ENCODE data around the gene PWP1. TPM values are rescaled to one million over a fixed set of nuclear protein-coding genes. Genes with fewer than 3 reads are reported as not detected.

PWP1 gene
- total and polyA plus RNA-seq, 9 of the 15 experiments (the other 6 are each of a cell fraction or from before 2014, with no cell fraction given) = 61.6 to 401 (median 111) TPM

- TF ChIP-seq ZNF395 (CRISPR knock-in tag; IDR thresholded peaks at IDR 0.05) = peak; percentile 71; the same call in 1 of the 2 replicates
- no peak; the same call in 1 of the 2 replicates for TF ChIP-seq ZBTB7A (IDR thresholded peaks at IDR 0.05; ENCODE audit: borderline replicate concordance, control insufficient read depth, low read depth, low read length)
- peak; percentile 97 for TF ChIP-seq PHF8 (IDR thresholded peaks at IDR 0.05; ENCODE audit: borderline replicate concordance, low read length)
- TF ChIP-seq NR2C1 (IDR thresholded peaks at IDR 0.05) = no peak
- TF ChIP-seq NR2C1 (tag; IDR thresholded peaks at IDR 0.05) = no peak
- peak; percentile 65 for TF ChIP-seq CREB3L1 (IDR thresholded peaks at IDR 0.05; ENCODE audit: borderline replicate concordance, low read depth)
- no peak for TF ChIP-seq KLF16 (IDR thresholded peaks at IDR 0.05)
- no peak for TF ChIP-seq ZNF507 (tag; conservative IDR thresholded peaks at IDR 0.05)
- no peak for TF ChIP-seq ZNF174 (CRISPR knock-in tag; IDR thresholded peaks at IDR 0.05)
- no peak for TF ChIP-seq ZNF232 (CRISPR knock-in tag; IDR thresholded peaks at IDR 0.05)
- no peak for TF ChIP-seq CUX1 (CRISPR knock-in tag; IDR thresholded peaks at IDR 0.05)
- peak; percentile 57; the same call in 1 of the 2 replicates for TF ChIP-seq KLF1 (tag; IDR thresholded peaks at IDR 0.05)
- TF ChIP-seq NONO (IDR thresholded peaks at IDR 0.05; ENCODE audit: low read depth in 2 of 2, low read length in 1 of 2) = no peak
- peak; percentile 61 for TF ChIP-seq CBFB (CRISPR knock-in tag; IDR thresholded peaks at IDR 0.05)
- no peak for TF ChIP-seq DNMT1 (IDR thresholded peaks at IDR 0.05)
- TF ChIP-seq FOXO4 (CRISPR knock-in tag; IDR thresholded peaks at IDR 0.05) = no peak
- no peak for TF ChIP-seq NELFE (IDR thresholded peaks at IDR 0.05; ENCODE audit: insufficient read depth, insufficient read length)
- peak; percentile 98 for TF ChIP-seq NRF1 (conservative IDR thresholded peaks at IDR 0.05 in 1 of 2, IDR thresholded peaks at IDR 0.05 in 1 of 2)
Observed at GRCh38 chr12:107685360-107686248, at the start of gene PWP1 (continued).
